C4-2B (cell line): ENCODE results near the gene HES1.

Experiments used
- ZFX ChIP-seq: fragments of 450-650 bp; IDR thresholded peaks from 2 replicates; pipeline ENCODE4 v1.6.1; 2017
- TF ChIP-seq, protein P1 (sequence below): fragments of 450-650 bp; conservative IDR thresholded peaks from 2 replicates; pipeline ENCODE4 v1.5.1; 2017; ENCODE audit warnings: mild to moderate bottlenecking

DNA sequence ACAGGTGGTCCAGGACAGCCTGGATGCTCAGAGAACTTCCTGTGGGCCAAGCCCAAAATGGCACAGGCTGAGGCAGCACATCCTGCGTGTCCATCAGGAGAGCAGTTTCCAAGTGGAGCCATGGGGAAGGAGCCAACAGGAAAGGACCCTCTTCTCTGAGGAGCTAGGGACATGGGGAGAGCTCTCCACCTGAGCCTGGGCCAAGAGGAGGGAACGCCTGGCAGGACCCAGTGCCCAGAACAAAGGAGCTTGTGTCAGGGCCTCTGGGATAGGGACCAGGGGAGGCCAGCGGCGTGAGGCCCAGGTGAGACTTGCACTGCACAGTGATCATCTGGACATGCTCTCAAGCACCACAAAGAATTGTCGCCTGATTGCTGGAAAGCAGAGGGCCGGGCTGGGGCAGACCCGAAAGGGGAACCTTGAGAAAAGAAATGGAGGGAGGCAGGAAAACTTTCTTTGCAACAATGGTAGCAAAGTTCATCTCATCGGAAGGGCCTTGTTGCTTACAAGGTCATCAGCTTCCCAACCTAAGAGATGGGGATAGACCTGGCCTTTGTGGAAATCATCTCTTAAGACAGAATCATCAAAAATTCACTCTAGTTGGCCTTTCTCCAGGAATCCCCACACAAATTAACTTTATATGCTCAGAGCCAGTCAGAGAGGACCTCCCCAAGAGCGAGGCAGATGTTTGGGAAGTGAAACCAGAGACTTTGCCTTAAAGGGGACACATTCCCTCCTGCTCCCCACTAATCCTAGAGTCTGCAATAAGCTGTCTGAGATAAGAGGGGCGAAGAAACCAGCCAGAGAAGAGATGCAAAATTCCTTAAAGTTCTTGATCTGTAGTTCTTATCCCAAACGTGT, 47.7 kb upstream of the HES1 start:
- TF ChIP-seq, protein P1, sequence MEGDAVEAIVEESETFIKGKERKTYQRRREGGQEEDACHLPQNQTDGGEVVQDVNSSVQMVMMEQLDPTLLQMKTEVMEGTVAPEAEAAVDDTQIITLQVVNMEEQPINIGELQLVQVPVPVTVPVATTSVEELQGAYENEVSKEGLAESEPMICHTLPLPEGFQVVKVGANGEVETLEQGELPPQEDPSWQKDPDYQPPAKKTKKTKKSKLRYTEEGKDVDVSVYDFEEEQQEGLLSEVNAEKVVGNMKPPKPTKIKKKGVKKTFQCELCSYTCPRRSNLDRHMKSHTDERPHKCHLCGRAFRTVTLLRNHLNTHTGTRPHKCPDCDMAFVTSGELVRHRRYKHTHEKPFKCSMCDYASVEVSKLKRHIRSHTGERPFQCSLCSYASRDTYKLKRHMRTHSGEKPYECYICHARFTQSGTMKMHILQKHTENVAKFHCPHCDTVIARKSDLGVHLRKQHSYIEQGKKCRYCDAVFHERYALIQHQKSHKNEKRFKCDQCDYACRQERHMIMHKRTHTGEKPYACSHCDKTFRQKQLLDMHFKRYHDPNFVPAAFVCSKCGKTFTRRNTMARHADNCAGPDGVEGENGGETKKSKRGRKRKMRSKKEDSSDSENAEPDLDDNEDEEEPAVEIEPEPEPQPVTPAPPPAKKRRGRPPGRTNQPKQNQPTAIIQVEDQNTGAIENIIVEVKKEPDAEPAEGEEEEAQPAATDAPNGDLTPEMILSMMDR: no peak
- no peak for TF ChIP-seq ZFX
